ENCODE data around the gene ATOSB. TPM values are rescaled to one million over a fixed set of nuclear protein-coding genes. Genes with fewer than 3 reads are reported as not detected.

The ATOSB gene
- total RNA-seq, 1 experiment from 2014 or later: 10.2 TPM

GRCh38 chr9:35070823-35071813 is 44.5 kb downstream of the ATOSB start:
- no peak overlapping the region for H2AFZ ChIP-seq (ENCODE audit: low read depth, low read length, poor library complexity, severe bottlenecking)
- H3K4me2 ChIP-seq (ENCODE audit: low read length): peak overlapping the region; percentile 81
- TF ChIP-seq CEBPB (IDR thresholded peaks at IDR 0.05; ENCODE audit: low read depth): no peak
- no peak for TF ChIP-seq SRF (IDR thresholded peaks at IDR 0.05; ENCODE audit: low read depth)
- TF ChIP-seq ATF3 (IDR thresholded peaks at IDR 0.05): no peak
- no peak for TF ChIP-seq ZFX (IDR thresholded peaks at IDR 0.05)
- no peak for TF ChIP-seq JUND (IDR thresholded peaks at IDR 0.05)
- TF ChIP-seq EGR1 (IDR thresholded peaks at IDR 0.05; ENCODE audit: low read depth): no peak
- no peak for TF ChIP-seq EZH2phosphoT487 (IDR thresholded peaks at IDR 0.05; ENCODE audit: borderline replicate concordance)
- TF ChIP-seq SP1 (IDR thresholded peaks at IDR 0.05; ENCODE audit: low read depth): no peak
- TF ChIP-seq, protein P1, sequence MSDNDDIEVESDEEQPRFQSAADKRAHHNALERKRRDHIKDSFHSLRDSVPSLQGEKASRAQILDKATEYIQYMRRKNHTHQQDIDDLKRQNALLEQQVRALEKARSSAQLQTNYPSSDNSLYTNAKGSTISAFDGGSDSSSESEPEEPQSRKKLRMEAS (IDR thresholded peaks at IDR 0.05): no peak
- no peak for TF ChIP-seq EZH2 (IDR thresholded peaks at IDR 0.05)
- no peak for TF ChIP-seq REST (IDR thresholded peaks at IDR 0.05; ENCODE audit: low read depth)
- TF ChIP-seq, protein P2, sequence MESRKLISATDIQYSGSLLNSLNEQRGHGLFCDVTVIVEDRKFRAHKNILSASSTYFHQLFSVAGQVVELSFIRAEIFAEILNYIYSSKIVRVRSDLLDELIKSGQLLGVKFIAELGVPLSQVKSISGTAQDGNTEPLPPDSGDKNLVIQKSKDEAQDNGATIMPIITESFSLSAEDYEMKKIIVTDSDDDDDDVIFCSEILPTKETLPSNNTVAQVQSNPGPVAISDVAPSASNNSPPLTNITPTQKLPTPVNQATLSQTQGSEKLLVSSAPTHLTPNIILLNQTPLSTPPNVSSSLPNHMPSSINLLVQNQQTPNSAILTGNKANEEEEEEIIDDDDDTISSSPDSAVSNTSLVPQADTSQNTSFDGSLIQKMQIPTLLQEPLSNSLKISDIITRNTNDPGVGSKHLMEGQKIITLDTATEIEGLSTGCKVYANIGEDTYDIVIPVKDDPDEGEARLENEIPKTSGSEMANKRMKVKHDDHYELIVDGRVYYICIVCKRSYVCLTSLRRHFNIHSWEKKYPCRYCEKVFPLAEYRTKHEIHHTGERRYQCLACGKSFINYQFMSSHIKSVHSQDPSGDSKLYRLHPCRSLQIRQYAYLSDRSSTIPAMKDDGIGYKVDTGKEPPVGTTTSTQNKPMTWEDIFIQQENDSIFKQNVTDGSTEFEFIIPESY (IDR thresholded peaks at IDR 0.05; ENCODE audit: extremely low read depth, insufficient replicate concordance, low read length): no peak
- TF ChIP-seq ZNF274 (IDR thresholded peaks at IDR 0.05; ENCODE audit: low read depth, low read length): no peak
- TF ChIP-seq SIN3A (IDR thresholded peaks at IDR 0.05; ENCODE audit: low read depth): no peak
- no peak for TF ChIP-seq ELF1 (IDR thresholded peaks at IDR 0.05; ENCODE audit: borderline replicate concordance, low read depth)
- no peak for TF ChIP-seq TCF7L2 (IDR thresholded peaks at IDR 0.05; ENCODE audit: borderline replicate concordance, extremely low read depth, insufficient read depth, insufficient read length)
- no peak for TF ChIP-seq CBX3 (IDR thresholded peaks at IDR 0.05; ENCODE audit: low read depth)
- TF ChIP-seq FOSL1 (IDR thresholded peaks at IDR 0.05; ENCODE audit: low read depth): no peak
- TF ChIP-seq YY1 (IDR thresholded peaks at IDR 0.05; ENCODE audit: extremely low read depth, insufficient replicate concordance, low read depth, low read length): no peak
- TF ChIP-seq RAD21 (IDR thresholded peaks at IDR 0.05; ENCODE audit: low read depth): no peak
- H4K20me1 ChIP-seq (ENCODE audit: insufficient read depth): peaks cover 25% of the 10 kb centered on the region; the same call in 1 of the 2 replicates
- H3K9ac ChIP-seq (ENCODE audit: low read length): peak overlapping the region; percentile 97
- H3K4me1 ChIP-seq (ENCODE audit: control insufficient read depth in 1 of 2, insufficient read depth in 2 of 2, low read length in 2 of 2): peaks cover 11 to 24% of the 10 kb centered on the region in 2 experiments
- no peaks in the 10 kb centered on the region for H3K27me3 ChIP-seq (ENCODE audit: insufficient read depth, low read length)
- DNase-seq (ENCODE audit: low read depth, low spot score) (no peak), ATAC-seq (no peak)
- ChIA-PET RAD21 (ENCODE audit: low non-redundant PET in 1 of 2, low total read pairs in 2 of 2, uncharacterized antibody in 2 of 2, unreplicated experiment in 2 of 2) (interaction anchor here in 1 of 2 experiments (0.7 kb wide), 1 partner anchor 9 kb away, joined by 3 read pairs; no protein-coding TSS in a partner anchor), POLR2A (interaction anchor here (0.6 to 1.8 kb wide), 5 partner anchors 9 to 76 kb away, joined by 3 to 11 read pairs (median 3); partner anchors contain the start of gene FANCG), CTCF (interaction anchor here (0.9 to 2.9 kb wide), 4 partner anchors 15 to 172 kb away, joined by 3 to 13 read pairs (median 8); partner anchors contain the start of gene DNAJB5)
- TSS peak; percentile 55 for BruUV-seq (replicated peaks)
- H3K27ac ChIP-seq (ENCODE audit: low read depth, low read length): peak overlapping the region; percentile 100
- intact Hi-C loops (cut with micrococcal nuclease): no loop called here
- no peaks in the 10 kb centered on the region for H3K9me3 ChIP-seq (ENCODE audit: control insufficient read depth in 1 of 2, insufficient read depth in 1 of 2, low read depth in 1 of 2, low read length in 2 of 2)
- H3K4me3 ChIP-seq (replicated peaks in 1 of 2; ENCODE audit: low read depth in 1 of 2, low read length in 2 of 2): peak overlapping the region; percentile 92 to 95
- peaks cover 65% of the 10 kb centered on the region for H3K79me2 ChIP-seq (ENCODE audit: insufficient read depth, low read length)
- H3K9me2 ChIP-seq (ENCODE audit: insufficient read depth): no peaks in the 10 kb centered on the region
- peaks cover 24 to 62% of the 10 kb centered on the region in 2 experiments for H3K36me3 ChIP-seq (ENCODE audit: control insufficient read depth in 1 of 2, insufficient read depth in 2 of 2, low read length in 2 of 2)

Measured in HCT116 (cell line).